T-helper 17 cell (primary cell): ENCODE results near the gene DBN1. TPM values are rescaled to one million over a fixed set of nuclear protein-coding genes. Genes with fewer than 3 reads are reported as not detected.

Experiments
- ATAC-seq: fragments of 150-1000 bp; cut with Tn5 transposase; 2 replicates; pipeline ENCODE4 v1.10.0; 2021; ENCODE audit warnings: mild to moderate bottlenecking, moderate library complexity
- DNase-seq, 3 donors: peaks; one replicate each; pipeline versions ENCODE4 v3.0.0 to v3.0.0-alpha.2; 2020 to 2021
- H3K9me3 ChIP-seq: one replicate; pipeline ENCODE4 v1.7.0; 2013; ENCODE audit warnings: low read length, mild to moderate bottlenecking; ENCODE audit not compliant: control insufficient read depth, poor library complexity, severe bottlenecking
- H3K27ac Mint-ChIP-seq: one replicate; pipeline ENCODE4 v1.8.0; 2022; ENCODE audit warnings: mild to moderate bottlenecking, moderate library complexity, mixed read lengths
- H3K27me3 Mint-ChIP-seq: one replicate; pipeline ENCODE4 v1.8.0; 2022; ENCODE audit warnings: mixed read lengths
- H3K36me3 Mint-ChIP-seq: one replicate; pipeline ENCODE4 v1.8.0; 2022; ENCODE audit warnings: low read depth, mixed read lengths
- H3K4me1 Mint-ChIP-seq: one replicate; pipeline ENCODE4 v1.8.0; 2022; ENCODE audit warnings: mild to moderate bottlenecking, mixed read lengths
- H3K4me3 Mint-ChIP-seq: one replicate; pipeline ENCODE4 v1.8.0; 2022; ENCODE audit warnings: mild to moderate bottlenecking, moderate library complexity, mixed read lengths
- total RNA-seq, 4 donors: library from RNA in 2 of 4; stranded (reverse) in 2 of 4; gene quantifications; one replicate each; pipeline ENCODE4 v1.2.3 and lab custom pipeline; 2022 to 2026

Gene DBN1
- total RNA-seq, 2 donors from 2014 or later, result 1.2 to 5.0 TPM

GRCh38 chr5:177448244-177448950, 25.0 kb downstream of the DBN1 start:
- Mint-ChIP-seq H3K4me1 (peaks cover 49% of the 10 kb centered on the region), H3K4me3 (peak overlapping the region; percentile 78), H3K36me3 (no peaks in the 10 kb centered on the region), H3K27ac (peak overlapping the region; percentile 93), H3K27me3 (no peaks in the 10 kb centered on the region)
- DNase-seq (no peak), ATAC-seq (no peak)
- H3K9me3 ChIP-seq, result no peaks in the 10 kb centered on the region

GRCh38 chr5:177447611-177448243, 25.7 kb downstream of the DBN1 start:
- Mint-ChIP-seq H3K4me3 (peak overlapping the region; percentile 78), H3K4me1 (peaks cover 44% of the 10 kb centered on the region), H3K27ac (peak overlapping the region; percentile 93), H3K36me3 (no peaks in the 10 kb centered on the region), H3K27me3 (no peaks in the 10 kb centered on the region)
- DNase-seq (peak in 1 of 3 donors; percentile 21), ATAC-seq (peak; percentile 3)
- no peaks in the 10 kb centered on the region for H3K9me3 ChIP-seq

- H3K9me3 ChIP-seq, result no peaks in the 10 kb centered on the region
- Mint-ChIP-seq H3K27me3 (no peaks in the 10 kb centered on the region), H3K4me1 (peaks cover 45% of the 10 kb centered on the region), H3K4me3 (peak overlapping the region; percentile 78), H3K27ac (no peak overlapping the region), H3K36me3 (peaks cover 4% of the 10 kb centered on the region)
- DNase-seq (peak; percentile 69 to 80 (median 78)), ATAC-seq (peak; percentile 58)
These were observed 26.3 kb downstream of the DBN1 start for GRCh38 chr5:177447066-177447610.

GRCh38 chr5:177446200-177447065, 27.0 kb downstream of the DBN1 start, which contains the start of gene PRR7:
Gene PRR7 (plus strand): TSS chr5:177446814. CDS start chr5:177455068, 8,254 bp downstream.
- H3K4me3 Mint-ChIP-seq, result peak within 1 kb of the TSS; percentile 88
- peaks cover 4% of the 10 kb centered on the region for H3K36me3 Mint-ChIP-seq
- DNase-seq (peak; percentile 63 to 77 (median 64)), ATAC-seq (peak; percentile 52)
- H3K9me3 ChIP-seq, result no peaks in the 10 kb centered on the region
- peaks cover 44% of the 10 kb centered on the region for H3K4me1 Mint-ChIP-seq
- H3K27me3 Mint-ChIP-seq, result no peaks in the 10 kb centered on the region
- peak within 1 kb of the TSS; percentile 99 for H3K27ac Mint-ChIP-seq

GRCh38 chr5:177445917-177446199, 27.6 kb downstream of the DBN1 start:
- DNase-seq (no peak), ATAC-seq (no peak)
- Mint-ChIP-seq H3K4me1 (peaks cover 45% of the 10 kb centered on the region), H3K4me3 (peak overlapping the region; percentile 88), H3K36me3 (peaks cover 4% of the 10 kb centered on the region), H3K27ac (peak overlapping the region; percentile 99), H3K27me3 (no peaks in the 10 kb centered on the region)
- H3K9me3 ChIP-seq, result no peaks in the 10 kb centered on the region

- Mint-ChIP-seq H3K27me3 (no peaks in the 10 kb centered on the region), H3K36me3 (peaks cover 4% of the 10 kb centered on the region), H3K27ac (peak overlapping the region; percentile 99), H3K4me3 (peak overlapping the region; percentile 90), H3K4me1 (peaks cover 46% of the 10 kb centered on the region)
- peak; percentile 35 for ATAC-seq
- H3K9me3 ChIP-seq, result no peaks in the 10 kb centered on the region
- DNase-seq, result peak in 2 of 3 donors; percentile 10 to 51
These were observed 28.1 kb downstream of the DBN1 start for GRCh38 chr5:177445052-177445916.

GRCh38 chr5:177444106-177445051, 29.1 kb downstream of the DBN1 start:
- no peaks in the 10 kb centered on the region for H3K9me3 ChIP-seq
- peak in 2 of 3 donors; percentile 45 for DNase-seq
- Mint-ChIP-seq H3K27ac (peak overlapping the region; percentile 99), H3K36me3 (peaks cover 6% of the 10 kb centered on the region), H3K4me3 (peak overlapping the region; percentile 90), H3K27me3 (no peaks in the 10 kb centered on the region), H3K4me1 (peaks cover 50% of the 10 kb centered on the region)
- peak; percentile 45 for ATAC-seq

GRCh38 chr5:177443144-177443983, 30.1 kb downstream of the DBN1 start:
- ATAC-seq (no peak), DNase-seq (peak in 1 of 3 donors; percentile 5)
- peaks cover 6% of the 10 kb centered on the region for H3K36me3 Mint-ChIP-seq
- no peaks in the 10 kb centered on the region for H3K9me3 ChIP-seq
- H3K4me3 Mint-ChIP-seq, result no peak overlapping the region
- no peaks in the 10 kb centered on the region for H3K27me3 Mint-ChIP-seq
- peaks cover 49% of the 10 kb centered on the region for H3K4me1 Mint-ChIP-seq
- H3K27ac Mint-ChIP-seq, result peak overlapping the region; percentile 99

GRCh38 chr5:177442066-177442826, 31.2 kb downstream of the DBN1 start:
- H3K4me3 Mint-ChIP-seq, result no peak overlapping the region
- no peak for ATAC-seq
- no peaks in the 10 kb centered on the region for H3K27me3 Mint-ChIP-seq
- DNase-seq, result no peak
- H3K4me1 Mint-ChIP-seq, result peaks cover 52% of the 10 kb centered on the region
- no peaks in the 10 kb centered on the region for H3K9me3 ChIP-seq
- peaks cover 6% of the 10 kb centered on the region for H3K36me3 Mint-ChIP-seq
- peak overlapping the region; percentile 99 for H3K27ac Mint-ChIP-seq

GRCh38 chr5:177440990-177441780, 32.2 kb downstream of the DBN1 start:
- DNase-seq (no peak), ATAC-seq (no peak)
- no peaks in the 10 kb centered on the region for H3K9me3 ChIP-seq
- Mint-ChIP-seq H3K27me3 (no peaks in the 10 kb centered on the region), H3K4me1 (peaks cover 57% of the 10 kb centered on the region), H3K27ac (peak overlapping the region; percentile 99), H3K36me3 (peaks cover 8% of the 10 kb centered on the region), H3K4me3 (no peak overlapping the region)
